MG63 (cell line): ENCODE results near the gene DLX2. TPM values are rescaled to one million over a fixed set of nuclear protein-coding genes. Genes with fewer than 3 reads are reported as not detected.
"Not testable (repeated sequence)": the region's sequence is repeated elsewhere in the genome, so short reads cannot be mapped to it uniquely, and the experiment has no call there.

Experiments used
- DNase-seq: peaks from one replicate; pipeline ENCODE4 v3.0.0-alpha.2; 2020
- H3K27me3 ChIP-seq: fragments of 250-450 bp; sonication (Bioruptor Pico); 2 replicates; pipeline ENCODE4 v1.5.1; 2020; ENCODE audit warnings: mild to moderate bottlenecking, moderate library complexity
- H3K36me3 ChIP-seq: fragments of 250-450 bp; sonication (Bioruptor Pico); 2 replicates; pipeline ENCODE4 v1.5.1; 2020; ENCODE audit warnings: mild to moderate bottlenecking, moderate library complexity
- H3K4me3 ChIP-seq: fragments of 250-450 bp; sonication (Bioruptor Pico); 2 replicates; pipeline ENCODE4 v1.5.1; 2020; ENCODE audit warnings: mild to moderate bottlenecking, moderate library complexity
- H3K9me3 ChIP-seq: fragments of 250-450 bp; sonication (Bioruptor Pico); 2 replicates; pipeline ENCODE4 v1.5.1; 2020; ENCODE audit warnings: mild to moderate bottlenecking, moderate library complexity
- total RNA-seq: library from RNA; depleted of rRNA; stranded (reverse); fragments of >200 nt; shearing (Covaris generic); gene quantifications from 2 replicates; pipeline ENCODE4 v1.2.3, GENCODE V29; 2014; ENCODE audit warnings: low replicate concordance

The DLX2 gene
- total RNA-seq, 1 experiment from 2014 or later: not detected

DNA sequence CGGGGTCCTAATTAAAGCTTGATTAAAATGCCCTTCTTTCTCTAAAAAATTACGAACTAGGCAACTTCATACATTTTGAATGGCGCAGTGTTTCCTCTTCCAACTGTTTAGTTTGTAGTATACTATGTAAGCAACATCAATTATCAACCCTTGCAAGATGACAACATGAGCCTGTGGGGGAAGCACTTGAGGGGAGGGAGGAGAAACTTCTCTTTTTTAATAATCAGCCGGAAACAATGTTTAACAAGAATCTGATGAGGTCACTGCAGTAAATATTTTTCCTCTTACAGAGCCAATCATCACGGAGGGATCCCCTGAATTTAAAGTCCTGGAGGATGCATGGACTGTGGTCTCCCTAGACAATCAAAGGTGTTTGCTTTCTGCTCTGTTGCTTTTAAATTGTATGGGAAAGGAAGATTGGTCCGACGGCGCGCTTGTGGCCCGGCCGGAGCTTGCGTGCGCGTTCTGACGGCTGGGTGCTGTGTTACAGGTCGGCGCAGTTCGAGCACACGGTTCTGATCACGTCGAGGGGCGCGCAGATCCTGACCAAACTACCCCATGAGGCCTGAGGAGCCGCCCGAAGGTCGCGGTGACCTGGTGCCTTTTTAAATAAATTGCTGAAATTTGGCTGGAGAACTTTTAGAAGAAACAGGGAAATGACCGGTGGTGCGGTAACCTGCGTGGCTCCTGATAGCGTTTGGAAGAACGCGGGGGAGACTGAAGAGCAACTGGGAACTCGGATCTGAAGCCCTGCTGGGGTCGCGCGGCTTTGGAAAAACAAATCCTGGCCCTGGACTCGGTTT, 22.7 kb downstream of the DLX2 start:
- no peak overlapping the region for H3K4me3 ChIP-seq
- H3K9me3 ChIP-seq: no peaks in the 10 kb centered on the region
- no peak for DNase-seq
- H3K27me3 ChIP-seq: no peaks in the 10 kb centered on the region
- H3K36me3 ChIP-seq: no peaks in the 10 kb centered on the region

DNA sequence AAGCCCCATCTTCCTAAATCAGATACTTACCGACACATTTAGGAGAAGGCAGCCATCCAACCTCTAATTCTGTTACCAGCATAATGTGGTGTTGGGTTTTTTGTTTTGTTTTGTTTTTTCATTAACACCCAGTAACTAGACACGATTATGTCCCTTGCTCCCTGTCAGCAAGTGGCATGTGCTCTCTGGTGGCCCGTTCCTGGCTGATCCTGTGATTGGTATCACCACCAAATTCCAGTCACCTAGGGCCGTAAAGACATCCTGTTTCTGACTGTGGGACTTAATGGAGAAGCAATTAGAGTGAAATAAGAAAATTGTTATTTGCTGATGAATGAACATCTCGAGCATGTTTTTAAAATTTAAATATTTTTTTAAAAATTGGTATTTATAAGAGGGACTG, 23.3 kb downstream of the DLX2 start:
- no peak overlapping the region for H3K4me3 ChIP-seq
- H3K27me3 ChIP-seq: no peaks in the 10 kb centered on the region
- no peak for DNase-seq
- H3K36me3 ChIP-seq: no peaks in the 10 kb centered on the region
- H3K9me3 ChIP-seq: no peaks in the 10 kb centered on the region

GRCh38 chr2:172074254-172074653, 28.4 kb downstream of the DLX2 start:
- no peak for DNase-seq
- H3K36me3 ChIP-seq: no peaks in the 10 kb centered on the region
- no peaks in the 10 kb centered on the region for H3K9me3 ChIP-seq
- no peaks in the 10 kb centered on the region for H3K27me3 ChIP-seq
- no peak overlapping the region for H3K4me3 ChIP-seq

GRCh38 chr2:172073518-172073917, 29.2 kb downstream of the DLX2 start:
- no peak for DNase-seq
- Histone ChIP-seq H3K4me3 (no peak overlapping the region), H3K9me3 (no peaks in the 10 kb centered on the region), H3K36me3 (no peaks in the 10 kb centered on the region), H3K27me3 (no peaks in the 10 kb centered on the region)

- no peak for DNase-seq
- H3K9me3 ChIP-seq: no peaks in the 10 kb centered on the region
- H3K36me3 ChIP-seq: no peaks in the 10 kb centered on the region
- H3K27me3 ChIP-seq: no peaks in the 10 kb centered on the region
- no peak overlapping the region for H3K4me3 ChIP-seq
Observed at GRCh38 chr2:172072706-172073105, 30.0 kb downstream of the DLX2 start.

GRCh38 chr2:172072303-172072702, 30.4 kb downstream of the DLX2 start:
- Histone ChIP-seq H3K4me3 (no peak overlapping the region), H3K36me3 (no peaks in the 10 kb centered on the region), H3K9me3 (no peaks in the 10 kb centered on the region), H3K27me3 (no peaks in the 10 kb centered on the region)
- DNase-seq: no peak

- no peak for DNase-seq
- Histone ChIP-seq H3K9me3 (no peaks in the 10 kb centered on the region), H3K27me3 (no peaks in the 10 kb centered on the region), H3K4me3 (no peak overlapping the region), H3K36me3 (no peaks in the 10 kb centered on the region)
Observed at GRCh38 chr2:172070936-172071335, 31.8 kb downstream of the DLX2 start.

GRCh38 chr2:172067905-172068304, 34.8 kb downstream of the DLX2 start:
- not testable (repeated sequence) for H3K4me3 ChIP-seq, H3K36me3 ChIP-seq, H3K9me3 ChIP-seq, H3K27me3 ChIP-seq, DNase-seq

DNA sequence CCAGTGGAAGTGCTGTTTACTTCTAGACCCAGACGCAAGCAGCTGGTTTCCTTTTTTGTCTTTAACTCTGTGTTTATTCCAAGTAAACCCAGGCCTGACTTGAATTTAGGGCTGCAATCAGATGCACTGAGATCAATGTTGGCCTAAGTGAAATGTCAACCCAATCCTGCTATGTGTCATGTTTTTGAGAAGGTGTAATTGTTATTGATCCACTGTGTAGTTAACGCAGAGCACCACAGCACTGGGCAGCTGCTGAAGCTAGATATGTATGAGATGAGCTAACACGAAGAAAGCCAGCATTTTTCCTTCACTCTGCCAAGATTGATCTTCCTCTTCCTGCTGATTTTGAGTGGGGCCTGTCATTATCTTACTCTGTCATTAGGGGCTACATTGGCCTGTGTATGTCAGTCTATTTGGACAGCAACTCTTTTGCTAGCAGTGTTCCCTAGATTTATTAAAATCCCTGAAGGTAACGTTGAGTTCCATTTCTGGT, 36.3 kb downstream of the DLX2 start:
- Histone ChIP-seq H3K36me3 (no peaks in the 10 kb centered on the region), H3K27me3 (no peaks in the 10 kb centered on the region), H3K4me3 (no peak overlapping the region), H3K9me3 (no peaks in the 10 kb centered on the region)
- DNase-seq: no peak

GRCh38 chr2:172065111-172065510, 37.6 kb downstream of the DLX2 start:
- Histone ChIP-seq H3K27me3 (no peaks in the 10 kb centered on the region), H3K4me3 (no peak overlapping the region), H3K9me3 (no peaks in the 10 kb centered on the region), H3K36me3 (no peaks in the 10 kb centered on the region)
- DNase-seq: no peak

- Histone ChIP-seq H3K9me3 (no peaks in the 10 kb centered on the region), H3K4me3 (no peak overlapping the region), H3K27me3 (no peaks in the 10 kb centered on the region), H3K36me3 (no peaks in the 10 kb centered on the region)
- DNase-seq: no peak
Observed at GRCh38 chr2:172063446-172063845, 39.3 kb downstream of the DLX2 start.

GRCh38 chr2:172062402-172063004, 40.2 kb downstream of the DLX2 start:
- Histone ChIP-seq H3K27me3 (no peaks in the 10 kb centered on the region), H3K9me3 (no peaks in the 10 kb centered on the region), H3K4me3 (no peak overlapping the region), H3K36me3 (no peaks in the 10 kb centered on the region)
- no peak for DNase-seq

DNA sequence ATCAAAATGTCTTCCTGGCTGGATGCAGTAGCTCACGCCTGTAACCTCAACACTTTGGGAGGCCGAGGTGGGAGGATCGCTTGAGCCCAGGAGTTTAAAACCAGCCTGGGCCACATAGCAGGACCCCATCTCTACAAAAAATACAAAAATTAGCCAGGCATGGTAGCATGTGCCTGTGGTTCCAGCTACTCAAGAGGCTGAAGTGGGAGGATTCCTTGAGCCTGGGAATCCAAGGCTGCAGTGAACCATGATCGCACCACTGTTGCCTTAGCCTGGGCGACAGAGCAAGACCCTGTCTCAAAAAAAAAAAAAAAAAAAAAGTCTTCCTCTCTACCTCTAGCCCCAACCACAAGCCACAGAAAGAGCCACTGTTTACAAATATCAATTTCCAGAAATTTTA, 42.6 kb downstream of the DLX2 start:
- H3K36me3 ChIP-seq, H3K4me3 ChIP-seq, DNase-seq, H3K9me3 ChIP-seq, H3K27me3 ChIP-seq: not testable (repeated sequence)

DNA sequence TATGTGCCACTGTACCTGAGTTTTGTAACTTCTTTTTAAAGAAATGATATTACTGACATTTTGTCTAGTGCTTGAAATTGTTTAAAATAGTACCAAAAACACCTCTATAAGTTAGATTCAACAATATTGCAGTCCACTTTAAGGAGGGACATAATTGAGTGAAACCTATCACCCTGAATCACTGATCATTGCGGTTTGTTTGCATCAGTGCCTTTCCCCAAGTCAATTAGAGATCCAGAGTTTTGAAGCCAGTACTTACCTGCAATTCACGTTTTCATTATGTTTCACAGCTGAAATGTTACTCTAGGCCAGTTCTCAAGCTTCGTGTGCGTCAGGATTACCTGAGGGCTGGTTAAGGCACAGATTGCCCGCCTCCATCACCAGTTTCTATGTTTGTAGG, 44.0 kb downstream of the DLX2 start:
- no peak for DNase-seq
- no peaks in the 10 kb centered on the region for H3K9me3 ChIP-seq
- no peak overlapping the region for H3K4me3 ChIP-seq
- no peaks in the 10 kb centered on the region for H3K27me3 ChIP-seq
- no peaks in the 10 kb centered on the region for H3K36me3 ChIP-seq

GRCh38 chr2:172056293-172056692, 46.4 kb downstream of the DLX2 start:
- no peak for DNase-seq
- Histone ChIP-seq H3K27me3 (no peaks in the 10 kb centered on the region), H3K9me3 (no peaks in the 10 kb centered on the region), H3K4me3 (no peak overlapping the region), H3K36me3 (no peaks in the 10 kb centered on the region)

GRCh38 chr2:172053486-172053885, 49.2 kb downstream of the DLX2 start:
- Histone ChIP-seq H3K4me3 (no peak overlapping the region), H3K27me3 (no peaks in the 10 kb centered on the region), H3K36me3 (no peaks in the 10 kb centered on the region), H3K9me3 (no peaks in the 10 kb centered on the region)
- no peak for DNase-seq

- H3K36me3 ChIP-seq: no peaks in the 10 kb centered on the region
- no peak overlapping the region for H3K4me3 ChIP-seq
- peak; percentile 29 for DNase-seq
Observed at GRCh38 chr2:172052000-172052983, 50.4 kb downstream of the DLX2 start.

More at GRCh38 chr2:172052000-172052983, 50.4 kb downstream of the DLX2 start:
- H3K9me3 ChIP-seq: no peaks in the 10 kb centered on the region
- H3K27me3 ChIP-seq: no peaks in the 10 kb centered on the region
